Stimulated activated CD8-positive, alpha-beta memory T cell treated with anti-CD3 and anti-CD28 coated beads, Interleukin-4, amount 100 ng/mL, for 48 hours (primary cell): ENCODE data around the gene SPDYE2.
"Not testable (repeated sequence)": the region's sequence is repeated elsewhere in the genome, so short reads cannot be mapped to it uniquely, and the experiment has no call there.

Experiments
- DNase-seq: peaks from one replicate; pipeline ENCODE4 v3.0.0-alpha.2; 2020

The SPDYE2 gene

GRCh38 chr7:102550808-102551422 is at the start of gene SPDYE2:
SPDYE2 (plus strand) TSS chr7:102551226; CDS start chr7:102553256, 2,030 bp downstream.
- DNase-seq, result not testable (repeated sequence)

- DNase-seq, result not testable (repeated sequence)
Observed at GRCh38 chr7:102503141-102503540, 47.9 kb upstream of the SPDYE2 start.

GRCh38 chr7:102505298-102506185 is 45.5 kb upstream of the SPDYE2 start:
- not testable (repeated sequence) for DNase-seq

DNA sequence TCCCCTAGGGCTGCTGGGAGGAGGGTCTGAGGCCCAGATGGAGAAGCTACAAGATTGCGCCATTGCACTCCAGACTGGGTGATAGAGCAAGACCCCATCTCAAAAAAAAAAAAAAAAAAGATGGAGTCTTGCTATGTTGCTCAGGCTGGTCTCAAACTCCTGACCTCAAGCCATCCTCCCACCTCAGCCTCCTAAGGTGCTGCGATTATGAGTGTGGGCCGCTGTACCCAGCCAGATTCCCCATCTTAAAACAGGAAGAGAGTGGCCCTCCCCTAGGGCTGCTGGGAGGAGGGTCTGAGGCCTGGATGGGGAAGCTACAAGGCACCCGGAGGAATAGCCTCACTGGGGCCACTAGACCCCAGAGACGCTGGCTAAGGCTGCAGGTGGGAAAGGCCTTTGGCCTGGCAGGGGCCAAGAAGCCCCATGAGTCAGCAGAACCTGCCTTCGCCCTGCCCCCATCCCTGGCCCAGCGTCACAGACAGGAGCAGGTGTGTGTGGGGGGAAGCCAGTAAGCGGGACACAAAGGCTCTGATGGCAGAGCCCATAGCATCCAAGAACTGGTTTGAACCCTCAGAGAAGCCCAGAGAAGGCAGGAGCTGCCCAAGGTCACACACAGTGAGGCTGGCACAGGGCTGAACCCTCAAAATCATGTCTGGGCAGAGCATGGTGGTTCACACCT is 43.5 kb upstream of the SPDYE2 start:
- DNase-seq, result not testable (repeated sequence)

DNA sequence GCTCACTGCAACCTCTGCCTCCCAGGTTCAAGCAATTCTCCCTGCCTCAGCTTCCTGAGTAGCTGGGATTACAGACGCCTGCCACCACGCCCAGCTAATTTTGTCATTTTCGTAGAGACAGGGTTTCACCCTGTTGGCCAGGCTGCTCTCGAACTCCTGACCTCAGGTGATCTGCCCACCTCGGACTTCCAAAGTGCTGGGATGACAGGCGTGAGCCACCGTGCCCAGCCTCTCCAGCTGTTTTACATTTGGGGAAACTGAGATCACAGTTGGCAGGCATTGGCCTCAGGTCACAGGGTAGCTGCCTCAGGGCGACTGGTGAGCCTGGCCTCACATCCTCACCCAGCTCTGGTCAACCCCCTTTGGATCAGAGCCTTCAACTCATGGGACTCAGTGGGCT is 40.5 kb upstream of the SPDYE2 start:
- DNase-seq, result not testable (repeated sequence)

GRCh38 chr7:102511860-102512522 is 39.0 kb upstream of the SPDYE2 start:
- not testable (repeated sequence) for DNase-seq

DNA sequence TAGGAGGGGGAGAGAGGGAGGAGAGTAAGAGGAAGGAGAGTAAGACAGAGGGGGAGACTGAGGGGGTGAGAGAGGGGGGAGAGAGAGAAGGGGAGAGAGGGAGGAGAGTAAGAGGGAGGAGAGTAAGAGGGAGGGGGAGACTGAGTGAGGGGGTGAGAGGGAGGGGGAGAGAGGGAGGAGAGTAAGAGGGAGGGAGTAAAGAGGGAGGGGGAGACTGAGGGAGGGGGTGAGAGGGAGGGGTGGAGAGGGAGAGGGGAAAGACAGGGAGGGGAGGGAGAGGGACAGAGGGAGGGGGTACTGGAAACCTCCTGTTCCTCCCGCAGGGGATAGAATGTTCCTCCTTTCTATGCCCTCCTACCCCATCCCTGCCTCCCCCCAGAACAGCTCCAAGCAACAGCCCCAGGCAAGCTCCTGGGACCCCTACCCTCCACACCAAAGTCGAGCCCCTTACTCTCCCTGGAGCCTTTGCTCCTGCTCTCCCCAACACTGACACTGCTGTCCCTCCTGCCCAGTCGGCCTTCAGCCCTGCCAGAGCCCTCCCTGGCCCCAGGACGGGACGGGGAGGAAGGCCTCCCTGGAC is 38.3 kb upstream of the SPDYE2 start:
- DNase-seq, result not testable (repeated sequence)

- not testable (repeated sequence) for DNase-seq
Observed at GRCh38 chr7:102514881-102515721, 35.9 kb upstream of the SPDYE2 start.

GRCh38 chr7:102515889-102516288 is 35.1 kb upstream of the SPDYE2 start:
- DNase-seq, result not testable (repeated sequence)

DNA sequence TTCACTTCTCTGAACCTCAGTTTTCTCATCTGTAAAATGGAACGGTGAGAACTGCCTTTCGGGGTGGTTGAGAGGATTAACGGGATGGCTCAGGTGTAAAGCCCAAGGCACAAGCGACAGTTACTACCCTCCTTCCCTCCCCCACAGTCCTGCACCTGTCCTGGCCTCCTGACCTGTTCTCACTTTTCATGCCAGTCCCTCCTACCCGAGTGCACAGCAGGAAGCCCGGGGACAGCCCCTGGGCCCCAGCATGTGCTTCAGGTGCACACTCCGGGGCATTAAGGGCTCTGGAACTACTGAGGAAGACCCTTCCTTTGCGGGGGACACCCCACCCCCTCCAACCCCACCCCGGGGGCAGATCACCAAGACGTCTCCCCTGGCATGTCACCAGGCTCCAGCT is 34.1 kb upstream of the SPDYE2 start:
- DNase-seq, result not testable (repeated sequence)

DNA sequence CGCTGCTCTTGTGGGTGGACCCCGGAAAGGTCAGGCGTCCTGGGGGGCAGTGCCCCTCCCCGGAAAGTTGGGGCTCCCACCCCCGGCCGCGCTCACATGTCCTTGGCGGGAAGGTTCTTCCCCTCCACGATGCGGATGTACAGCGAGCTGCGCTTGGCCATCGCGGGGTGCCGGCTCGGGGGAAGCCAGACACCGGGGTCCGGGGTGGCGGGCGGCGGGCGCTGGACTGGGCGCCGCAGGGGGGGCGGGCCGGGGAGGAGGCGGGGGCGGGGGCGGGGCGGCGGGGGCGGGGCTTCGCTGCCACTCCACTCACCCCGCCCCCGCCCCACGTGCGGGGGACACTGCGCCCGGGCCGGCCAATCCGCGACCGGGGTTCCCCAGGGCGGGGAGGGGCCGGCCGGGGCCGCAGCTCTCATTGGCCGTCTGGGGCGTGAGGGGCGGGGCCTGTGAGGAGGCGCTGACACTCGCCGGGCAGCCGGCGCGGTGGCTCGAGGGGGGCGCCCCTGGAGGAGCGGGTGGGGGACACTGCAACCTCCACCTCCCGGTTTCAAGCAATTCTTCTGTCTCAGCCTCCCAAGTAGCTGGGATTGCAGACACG is 33.4 kb upstream of the SPDYE2 start, which contains the start of gene RASA4B:
TSS of gene RASA4B (minus strand) at position 228 of the 598 bp plus-strand sequence. CDS start at position 161, 67 bp downstream.
- not testable (repeated sequence) for DNase-seq

GRCh38 chr7:102520797-102521196 is 30.2 kb upstream of the SPDYE2 start:
- DNase-seq, result not testable (repeated sequence)

DNA sequence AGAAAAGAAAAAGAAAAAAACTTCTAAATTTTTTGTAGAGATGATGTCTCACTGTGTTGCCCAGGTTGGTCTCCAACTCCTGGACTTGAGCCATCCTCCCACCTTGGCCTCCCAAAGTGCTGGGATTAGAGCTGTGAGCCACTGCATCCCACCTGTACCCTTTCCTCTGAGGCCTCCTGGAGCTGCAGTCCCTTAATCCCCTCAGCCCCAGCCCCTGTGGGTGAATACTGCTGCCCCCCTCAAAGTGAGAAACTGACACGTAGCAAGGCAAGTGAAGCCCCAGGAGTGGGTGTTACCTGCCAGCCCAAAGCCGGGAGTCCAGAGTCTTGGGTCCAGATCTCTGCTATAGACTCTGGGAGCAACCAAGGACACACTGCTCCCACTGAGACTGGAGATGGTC is 26.2 kb upstream of the SPDYE2 start:
- DNase-seq, result not testable (repeated sequence)

DNA sequence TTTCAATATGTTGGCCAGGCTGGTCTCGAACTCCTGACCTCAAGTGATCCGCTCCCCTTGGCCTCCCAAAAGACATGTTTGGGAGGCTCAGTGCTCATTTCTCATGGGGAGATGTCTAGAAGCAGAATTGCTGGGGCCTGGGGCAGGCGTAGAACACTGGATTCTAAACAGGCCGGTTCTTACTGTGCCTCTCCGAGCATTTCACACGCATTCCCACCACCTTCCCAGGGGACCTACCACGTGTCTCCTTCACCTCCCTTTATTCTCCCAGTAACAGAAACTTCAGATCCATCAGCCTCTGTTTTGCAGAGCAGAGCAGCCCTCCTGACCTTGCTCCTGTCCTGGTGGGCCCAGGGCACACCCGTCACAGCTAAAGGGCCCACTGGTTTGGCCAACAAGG is 23.8 kb upstream of the SPDYE2 start:
- not testable (repeated sequence) for DNase-seq

DNA sequence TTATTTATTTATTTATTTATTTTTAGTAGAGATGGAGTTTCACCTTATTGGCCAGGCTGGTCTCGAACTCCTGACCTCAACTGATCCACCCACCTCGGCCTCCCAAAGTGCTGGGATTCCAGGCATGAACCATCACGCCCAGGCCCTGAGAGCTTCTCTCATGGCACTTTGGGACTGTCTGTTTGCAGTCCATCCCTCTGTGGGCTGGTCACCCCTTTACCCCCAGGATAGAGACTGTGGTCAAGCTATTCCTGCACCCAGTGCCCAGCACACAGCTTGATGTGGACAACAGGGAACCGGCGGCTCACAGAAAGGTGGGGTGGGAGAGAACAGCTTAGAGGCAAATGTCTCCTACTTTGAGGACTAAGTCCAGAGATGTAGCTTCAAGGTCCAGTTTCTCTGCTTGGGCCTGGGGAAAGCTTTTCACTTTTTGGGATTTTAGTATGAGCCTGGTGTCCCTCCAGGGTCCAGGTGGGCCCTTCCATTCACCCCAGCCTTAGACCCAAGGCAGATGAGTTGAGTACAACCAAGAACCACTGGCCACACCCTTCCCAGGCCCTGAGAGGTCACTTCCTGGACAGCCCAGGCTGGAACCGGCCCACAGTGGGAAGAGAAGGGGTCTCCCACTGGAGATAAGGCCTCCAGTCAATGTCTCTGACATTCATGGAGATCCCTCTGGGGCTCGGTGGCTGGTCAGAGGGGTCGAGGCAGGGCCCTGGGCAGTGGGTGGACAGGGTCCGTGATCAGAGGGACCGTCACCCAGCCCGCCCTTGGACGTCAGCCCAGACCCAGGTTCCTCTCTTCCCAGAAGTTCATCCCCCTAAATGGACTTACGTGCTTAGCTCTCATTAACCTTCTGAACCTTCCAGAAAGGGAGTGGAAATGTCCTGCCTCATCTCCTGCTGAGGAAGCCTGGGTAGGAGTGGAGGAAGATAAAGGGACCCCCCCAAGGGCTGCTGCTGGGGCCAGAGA is 22.9 kb upstream of the SPDYE2 start:
- peak; percentile 20 for DNase-seq

DNA sequence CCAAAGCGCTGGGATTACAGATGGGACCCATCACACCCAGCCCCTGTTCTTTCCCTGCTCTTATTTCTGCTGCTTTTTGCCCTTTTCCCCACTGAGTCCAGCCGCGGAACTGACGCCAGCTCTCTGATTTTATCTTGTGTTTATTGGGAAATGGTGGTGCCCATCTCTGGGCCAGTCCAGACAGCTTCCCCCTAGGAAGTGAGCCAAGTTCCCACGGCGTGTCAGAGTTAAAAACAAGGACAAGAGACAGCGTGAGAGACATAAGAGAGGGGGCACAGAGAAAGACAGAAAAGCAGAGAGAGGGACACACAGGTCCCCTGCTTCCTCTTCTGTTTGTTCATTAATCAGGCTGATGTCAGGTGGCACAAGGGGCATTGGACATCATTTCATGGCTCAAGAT is 19.4 kb upstream of the SPDYE2 start:
- DNase-seq, result not testable (repeated sequence)

DNA sequence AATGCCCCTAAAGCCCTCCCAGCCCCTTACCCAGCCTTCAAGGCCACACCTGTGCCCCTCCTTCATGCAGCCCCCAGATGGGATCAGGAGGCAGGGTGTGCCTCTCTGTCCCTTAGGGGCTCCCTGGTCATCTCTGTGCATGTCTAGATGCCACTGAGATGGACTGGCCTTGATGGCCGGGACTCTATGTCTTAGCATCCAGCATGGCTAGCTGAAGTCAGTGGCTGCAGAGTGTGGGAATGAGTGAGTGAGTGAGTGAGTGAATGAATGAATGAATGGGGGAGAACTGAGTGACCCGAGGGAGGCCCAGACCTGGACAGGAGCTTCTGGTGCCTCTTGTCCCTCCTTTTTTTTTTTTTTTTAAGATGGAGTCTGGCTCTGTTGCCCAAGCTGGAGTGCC is 18.9 kb upstream of the SPDYE2 start:
- not testable (repeated sequence) for DNase-seq

- DNase-seq, result not testable (repeated sequence)
Observed at GRCh38 chr7:102535062-102535615, 15.9 kb upstream of the SPDYE2 start.

DNA sequence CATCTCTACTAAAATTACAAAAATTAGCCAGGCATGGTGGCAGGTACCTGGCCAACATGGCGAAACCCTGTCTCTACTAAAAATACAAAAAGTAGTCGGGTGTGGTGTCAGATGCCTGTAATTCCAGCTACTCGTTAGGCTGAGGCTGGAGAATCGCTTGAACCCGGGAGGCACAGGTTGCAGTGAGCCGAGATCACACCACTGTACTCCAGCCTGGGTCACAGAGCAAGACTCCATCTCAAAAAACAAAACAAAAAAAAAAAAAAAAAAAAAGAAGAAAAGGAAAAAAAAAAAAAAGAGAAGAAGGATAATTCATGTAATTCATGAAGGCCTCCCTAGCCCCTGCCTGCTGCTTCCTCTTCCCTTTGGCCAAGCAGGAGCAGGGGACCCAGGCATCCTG is 10.4 kb upstream of the SPDYE2 start:
- DNase-seq, result not testable (repeated sequence)
